ENCODE measurements around the gene CCDC154.
"Not testable (repeated sequence)": the region's sequence is repeated elsewhere in the genome, so short reads cannot be mapped to it uniquely, and the experiment has no call there.

Gene CCDC154, protein sequence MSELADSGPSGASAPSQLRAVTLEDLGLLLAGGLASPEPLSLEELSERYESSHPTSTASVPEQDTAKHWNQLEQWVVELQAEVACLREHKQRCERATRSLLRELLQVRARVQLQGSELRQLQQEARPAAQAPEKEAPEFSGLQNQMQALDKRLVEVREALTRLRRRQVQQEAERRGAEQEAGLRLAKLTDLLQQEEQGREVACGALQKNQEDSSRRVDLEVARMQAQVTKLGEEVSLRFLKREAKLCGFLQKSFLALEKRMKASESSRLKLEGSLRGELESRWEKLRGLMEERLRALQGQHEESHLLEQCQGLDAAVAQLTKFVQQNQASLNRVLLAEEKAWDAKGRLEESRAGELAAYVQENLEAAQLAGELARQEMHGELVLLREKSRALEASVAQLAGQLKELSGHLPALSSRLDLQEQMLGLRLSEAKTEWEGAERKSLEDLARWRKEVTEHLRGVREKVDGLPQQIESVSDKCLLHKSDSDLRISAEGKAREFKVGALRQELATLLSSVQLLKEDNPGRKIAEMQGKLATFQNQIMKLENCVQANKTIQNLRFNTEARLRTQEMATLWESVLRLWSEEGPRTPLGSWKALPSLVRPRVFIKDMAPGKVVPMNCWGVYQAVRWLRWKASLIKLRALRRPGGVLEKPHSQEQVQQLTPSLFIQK

GRCh38 chr16:1443980-1444729 is at the start of gene CCDC154:
CCDC154 (minus strand) TSS chr16:1444556; CDS start chr16:1444322, 234 bp downstream.
- DNase-seq: no peak

DNA sequence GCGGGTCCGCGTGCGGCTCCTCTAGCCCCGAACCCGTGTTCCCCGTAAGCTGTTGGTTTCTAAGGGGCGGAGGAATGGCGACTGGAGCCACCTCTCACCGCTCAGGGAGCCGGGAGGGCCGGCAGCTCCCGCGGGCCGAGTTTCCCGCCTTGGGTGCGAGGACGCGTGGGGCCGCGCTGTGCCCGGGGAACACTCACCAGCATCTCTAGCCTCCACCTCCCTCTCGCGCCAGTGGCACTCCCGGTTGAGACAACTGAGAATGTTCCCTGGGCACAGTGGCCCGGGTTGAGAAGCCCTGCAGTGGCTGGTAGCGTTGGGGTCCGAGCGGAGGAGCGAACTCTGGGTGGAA is 49.4 kb upstream of the CCDC154 start:
- DNase-seq: no peak

DNA sequence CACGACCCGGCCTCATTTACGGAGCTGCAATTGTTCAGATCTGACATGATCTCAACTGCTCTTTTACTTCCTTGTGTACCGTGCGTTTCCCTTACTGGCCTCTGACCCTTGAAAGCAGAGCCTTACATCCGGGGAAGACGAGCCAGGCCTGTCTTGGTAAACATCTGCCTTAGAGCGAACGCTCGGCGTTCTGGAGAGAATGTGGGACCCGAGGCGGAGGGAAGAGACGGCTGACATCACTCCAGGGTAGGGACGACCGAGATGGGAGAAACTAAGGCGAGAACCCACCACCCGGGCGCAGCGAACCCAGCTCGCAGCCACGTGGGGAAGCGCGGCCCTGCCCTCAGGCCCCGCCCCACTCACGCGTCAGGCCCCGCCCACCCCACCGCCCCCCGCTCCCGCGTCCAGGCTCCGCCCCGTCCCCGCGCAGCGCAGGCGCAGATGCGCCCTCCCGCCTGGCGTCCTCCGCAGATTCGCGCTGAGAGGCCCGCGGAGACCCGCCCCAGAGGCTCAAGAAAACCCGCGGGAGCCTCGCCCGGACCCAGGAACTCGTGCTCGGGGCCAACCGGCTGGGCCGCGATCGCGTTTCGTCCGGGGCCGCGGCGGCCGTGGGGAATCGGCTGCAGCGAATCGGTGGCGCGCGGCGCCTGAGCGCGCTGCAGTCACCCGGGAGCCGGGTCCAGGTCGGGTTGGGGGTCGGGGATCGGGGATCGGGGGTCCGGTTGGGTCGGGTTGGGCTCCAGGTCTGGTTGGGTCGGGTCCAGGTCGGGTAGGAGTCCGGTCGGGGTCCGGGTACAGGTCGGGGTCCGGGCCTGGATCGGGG is 48.8 kb upstream of the CCDC154 start, which contains the start of gene TELO2:
Gene TELO2, plus strand, starts transcription at position 438 of the 823 bp plus-strand sequence. CDS start 922 bp downstream, outside the sequence.
- peak; percentile 76 for DNase-seq

GRCh38 chr16:1492082-1492922 is 47.9 kb upstream of the CCDC154 start:
- no peak for DNase-seq

DNA sequence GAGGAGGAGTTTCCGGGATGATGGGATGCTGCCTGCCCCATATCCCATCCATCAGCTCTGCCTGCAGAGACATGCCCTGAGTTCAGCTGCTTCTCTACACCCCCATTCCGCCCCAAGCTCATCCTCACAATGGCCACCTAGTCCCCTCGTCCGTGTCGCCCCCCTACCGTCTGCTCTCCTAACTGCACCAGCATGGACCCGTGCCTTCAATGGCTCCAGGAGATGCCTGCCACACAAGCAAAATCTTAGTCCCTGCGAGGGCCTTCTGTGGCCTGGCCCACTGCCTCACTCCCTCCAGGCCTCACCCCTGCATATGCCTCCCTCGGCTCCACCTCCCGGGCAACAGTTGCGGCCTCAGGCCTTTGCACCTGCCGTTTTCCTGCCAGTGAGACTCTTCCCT is 47.0 kb upstream of the CCDC154 start:
- no peak for DNase-seq

DNA sequence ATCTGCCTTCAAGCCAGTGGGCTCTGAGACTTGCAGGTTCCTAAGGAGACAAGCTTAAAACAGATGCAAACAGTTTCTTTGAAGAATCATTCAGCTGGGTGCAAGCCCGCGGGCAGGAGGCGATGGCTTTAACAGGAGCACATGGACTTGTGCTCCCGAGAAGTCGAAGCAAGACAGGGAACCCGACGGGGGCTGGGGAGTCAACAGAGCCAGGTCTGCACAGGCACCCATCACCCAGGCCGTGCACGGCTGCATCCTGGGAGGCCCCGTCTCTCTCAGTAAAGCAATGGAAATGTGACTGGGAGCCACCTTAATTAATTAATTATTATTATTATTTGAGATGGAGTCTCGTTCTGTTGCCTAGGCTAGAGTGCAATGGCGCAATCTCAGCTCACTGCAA is 44.7 kb upstream of the CCDC154 start:
- no peak for DNase-seq

DNA sequence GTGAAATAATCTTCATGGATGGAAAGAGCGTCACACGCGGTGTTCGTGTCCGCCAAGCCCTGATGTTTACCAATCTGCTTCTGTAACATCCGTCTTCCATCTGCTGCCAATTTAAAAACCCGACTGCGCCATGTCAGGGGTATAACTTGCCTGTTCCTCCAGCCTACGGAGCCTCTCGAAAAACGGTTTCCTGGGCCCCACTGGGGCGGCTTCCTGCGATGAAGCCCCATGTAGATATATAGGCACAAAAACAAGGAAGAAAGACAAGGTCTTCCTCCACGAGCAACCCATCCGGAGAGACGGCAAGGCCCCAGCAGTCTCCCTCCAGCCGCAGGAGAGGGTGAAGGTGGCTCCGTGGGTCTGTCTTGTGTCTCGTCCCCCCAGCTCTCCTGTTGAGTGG is 44.3 kb upstream of the CCDC154 start, which contains the start of gene PTX4:
Gene PTX4, minus strand, starts transcription at position 326 of the 400 bp plus-strand sequence. Its CDS starts 35 bp downstream, at position 291.
- no peak for DNase-seq

GRCh38 chr16:1488054-1488601 is 43.8 kb upstream of the CCDC154 start:
- DNase-seq: no peak

DNA sequence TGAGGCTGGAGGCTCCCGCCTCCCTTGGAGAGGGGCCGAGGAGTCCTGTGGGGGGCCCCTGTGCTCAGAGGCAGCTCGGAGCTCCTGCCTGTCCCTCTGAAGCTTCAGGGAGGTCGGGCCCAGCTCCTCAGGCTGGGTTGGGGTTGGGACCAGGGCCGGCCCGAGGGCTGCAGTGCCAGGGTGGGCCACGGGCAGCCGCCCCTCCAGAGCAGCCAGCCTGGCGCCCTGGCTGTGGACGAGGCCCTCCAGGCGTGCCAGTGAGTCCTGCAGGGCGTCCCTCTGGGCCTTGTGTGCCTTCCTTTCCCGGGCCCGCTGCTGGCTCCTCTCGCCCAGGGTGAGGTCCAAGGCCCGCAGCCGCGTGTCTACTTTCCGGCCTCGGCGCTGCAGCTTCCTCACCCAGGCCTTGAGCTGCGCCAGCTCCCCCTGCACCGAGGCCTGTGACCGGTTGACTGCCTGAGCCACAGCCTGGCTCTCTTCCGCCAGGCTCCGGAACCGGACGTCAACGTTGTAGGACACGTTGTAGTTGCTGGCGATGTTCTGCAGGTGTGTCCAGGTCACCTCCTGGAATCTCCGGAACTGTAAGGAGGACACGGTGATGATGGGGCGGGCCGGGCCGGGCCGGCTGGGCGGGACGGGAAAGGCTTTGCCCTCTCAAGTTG is 43.2 kb upstream of the CCDC154 start:
- no peak for DNase-seq

GRCh38 chr16:1486551-1487390 is 42.4 kb upstream of the CCDC154 start:
- DNase-seq: no peak

GRCh38 chr16:1485847-1486496 is 41.6 kb upstream of the CCDC154 start:
- no peak for DNase-seq

- no peak for DNase-seq
Observed at GRCh38 chr16:1481906-1482835, 37.8 kb upstream of the CCDC154 start.

- DNase-seq: not testable (repeated sequence)
Observed at GRCh38 chr16:1478937-1479336, 34.6 kb upstream of the CCDC154 start.

GRCh38 chr16:1477033-1477432 is 32.7 kb upstream of the CCDC154 start:
- no peak for DNase-seq

GRCh38 chr16:1475552-1476114 is 31.3 kb upstream of the CCDC154 start:
- no peak for DNase-seq

DNA sequence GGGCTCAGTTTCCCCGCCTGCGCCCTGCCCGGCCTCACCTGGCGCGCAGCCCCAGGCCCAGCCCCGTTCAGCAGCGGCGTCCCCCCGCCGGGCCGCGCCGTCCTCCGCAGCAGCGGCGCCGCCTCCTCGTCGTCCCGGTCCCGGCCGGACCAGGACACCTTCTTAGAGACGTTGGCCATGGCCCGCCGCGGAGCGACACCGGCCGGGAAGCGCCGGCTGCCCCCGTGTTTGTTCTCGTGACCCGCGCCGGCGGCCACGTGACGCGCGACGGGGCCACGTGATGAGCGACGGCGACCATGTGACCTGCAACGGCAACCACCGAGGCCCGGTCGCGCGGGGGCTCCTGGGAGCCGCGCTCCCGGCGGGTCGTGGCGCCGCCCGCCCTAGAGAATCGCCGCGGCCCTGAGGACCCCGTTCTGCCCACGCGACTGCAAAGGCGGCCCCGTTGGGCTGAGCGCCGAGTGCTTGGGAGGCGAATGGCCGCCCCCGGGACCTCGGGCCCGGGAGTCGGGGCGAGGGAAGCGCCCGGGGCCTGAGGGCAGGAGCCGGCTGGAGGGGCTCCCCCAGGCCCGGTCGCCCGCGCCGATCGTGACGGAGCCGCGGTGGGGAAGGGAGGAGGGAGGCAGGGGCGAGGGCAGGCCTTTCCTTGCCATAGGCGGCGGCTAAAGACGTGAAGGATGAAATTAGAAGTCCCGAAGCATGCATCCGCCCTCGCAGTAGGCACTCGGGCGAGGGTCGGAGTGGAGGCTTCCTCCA is 30.6 kb upstream of the CCDC154 start, which contains the start of gene CLCN7:
Gene CLCN7, minus strand, starts transcription at position 233 of the 756 bp plus-strand sequence. Its CDS starts 54 bp downstream, at position 179.
- peak; percentile 77 for DNase-seq

Measured in activated CD4-positive, alpha-beta T cell treated with anti-CD3 and anti-CD28 coated beads for 1 hour (primary cell).